Neutrophil (primary cell): ENCODE measurements around the gene USP25.

Experiments used
- H3K27ac ChIP-seq: fragments of 200-600 bp; sonication (generic); 2 replicates; pipeline ENCODE4 v1.5.1; 2016; ENCODE audit warnings: mild to moderate bottlenecking, moderate library complexity
- H3K27me3 ChIP-seq: fragments of 200-600 bp; sonication (generic); 2 replicates; pipeline ENCODE4 v1.6.0; 2016; ENCODE audit warnings: mild to moderate bottlenecking
- H3K36me3 ChIP-seq: fragments of 200-600 bp; sonication (generic); 2 replicates; pipeline ENCODE4 v1.5.1; 2017
- H3K4me1 ChIP-seq, 2 experiments: fragments of 200-600 bp in 1 of 2; sonication (generic) in 1 of 2; 1 replicate in 1 of 2; 2 replicates in 1 of 2; pipeline versions ENCODE4 v1.5.1 to v1.6.1; 2013 to 2016; ENCODE audit warnings: low read depth in 1 of 2, low read length in 1 of 2, mild to moderate bottlenecking in 1 of 2, moderate library complexity in 1 of 2; ENCODE audit not compliant: control insufficient read depth in 1 of 2, insufficient read depth in 1 of 2
- H3K4me3 ChIP-seq, 2 experiments: fragments of 200-600 bp in 1 of 2; sonication (generic) in 1 of 2; 1 replicate in 1 of 2; 2 replicates in 1 of 2; pipeline ENCODE4 v1.5.1; 2013 to 2016; ENCODE audit warnings: low read depth in 1 of 2, low read length in 1 of 2, mild to moderate bottlenecking in 1 of 2, moderate library complexity in 1 of 2
- H3K9me3 ChIP-seq: fragments of 200-600 bp; sonication (generic); 2 replicates; pipeline ENCODE4 v1.5.1; 2016
- CTCF ChIP-seq: fragments of 200-600 bp; sonication (generic); IDR thresholded peaks from 2 replicates; pipeline ENCODE4 v1.5.1; 2016; ENCODE audit warnings: antibody characterized with exemption

USP25 gene

GRCh38 chr21:15744926-15745325, 15.1 kb downstream of the USP25 start:
- Histone ChIP-seq H3K27me3 (no peaks in the 10 kb centered on the region), H3K4me3 (no peak overlapping the region), H3K4me1 (peaks cover 8 to 15% of the 10 kb centered on the region in 2 experiments), H3K36me3 (no peaks in the 10 kb centered on the region), H3K27ac (no peak overlapping the region), H3K9me3 (no peaks in the 10 kb centered on the region)
- TF ChIP-seq CTCF: no peak

- H3K27me3 ChIP-seq: no peaks in the 10 kb centered on the region
- no peak for TF ChIP-seq CTCF
- no peaks in the 10 kb centered on the region for H3K36me3 ChIP-seq
- H3K9me3 ChIP-seq: no peaks in the 10 kb centered on the region
- no peak overlapping the region for H3K27ac ChIP-seq
- no peak overlapping the region for H3K4me3 ChIP-seq
- H3K4me1 ChIP-seq: peaks cover 0 to 5% of the 10 kb centered on the region in 2 experiments
Measured at GRCh38 chr21:15748586-15748985, 18.8 kb downstream of the USP25 start.

- Histone ChIP-seq H3K4me3 (no peak overlapping the region), H3K27ac (no peak overlapping the region), H3K27me3 (no peaks in the 10 kb centered on the region), H3K36me3 (no peaks in the 10 kb centered on the region), H3K9me3 (no peaks in the 10 kb centered on the region), H3K4me1 (peaks cover 0 to 7% of the 10 kb centered on the region in 2 experiments)
- no peak for TF ChIP-seq CTCF
Measured at GRCh38 chr21:15749082-15749860, 19.5 kb downstream of the USP25 start.

GRCh38 chr21:15749861-15750159, 20.0 kb downstream of the USP25 start:
- Histone ChIP-seq H3K4me1 (peaks cover 0 to 10% of the 10 kb centered on the region in 2 experiments), H3K27me3 (no peaks in the 10 kb centered on the region), H3K4me3 (no peak overlapping the region), H3K27ac (no peak overlapping the region), H3K9me3 (no peaks in the 10 kb centered on the region), H3K36me3 (no peaks in the 10 kb centered on the region)
- no peak for TF ChIP-seq CTCF

- H3K4me3 ChIP-seq: no peak overlapping the region
- no peak overlapping the region for H3K27ac ChIP-seq
- H3K4me1 ChIP-seq: peaks cover 0 to 10% of the 10 kb centered on the region in 2 experiments
- no peaks in the 10 kb centered on the region for H3K9me3 ChIP-seq
- H3K27me3 ChIP-seq: no peaks in the 10 kb centered on the region
- no peaks in the 10 kb centered on the region for H3K36me3 ChIP-seq
- TF ChIP-seq CTCF: no peak
Measured at GRCh38 chr21:15751037-15751436, 21.3 kb downstream of the USP25 start.
